ENCODE measurements around the gene ROR1.
"Not testable (repeated sequence)": the region's sequence is repeated elsewhere in the genome, so short reads cannot be mapped to it uniquely, and the experiment has no call there.

The ROR1 gene

DNA sequence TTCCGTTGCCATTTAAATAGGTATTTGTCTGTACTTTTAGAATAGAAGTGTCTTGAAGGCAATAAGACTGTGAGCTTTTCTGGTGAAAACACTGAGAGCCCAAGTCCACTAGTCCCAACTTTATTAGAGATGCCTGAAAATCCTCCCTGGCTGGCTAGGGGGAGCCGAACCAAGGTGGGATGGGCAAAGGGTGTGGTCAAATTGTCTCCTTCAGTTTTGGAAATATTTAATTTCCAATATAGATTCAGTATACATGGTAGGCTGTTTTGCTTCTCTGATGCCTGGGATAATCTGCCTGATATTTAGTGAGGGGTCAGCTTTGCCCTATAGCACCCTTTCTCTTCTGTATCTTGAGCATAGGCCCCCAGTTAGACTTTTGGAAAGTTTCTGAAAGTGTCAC is 3.5 kb downstream of the ROR1 start:
- DNase-seq (no peak), ATAC-seq (no peak)
- Mint-ChIP-seq H3K36me3 (ENCODE audit: low read depth) (no peaks in the 10 kb centered on the region), H3K9me3 (no peaks in the 10 kb centered on the region), H3K27me3 (peaks cover 49% of the 10 kb centered on the region), H3K27ac (no peak overlapping the region), H3K4me1 (peaks cover 11% of the 10 kb centered on the region), H3K4me3 (no peak overlapping the region)

DNA sequence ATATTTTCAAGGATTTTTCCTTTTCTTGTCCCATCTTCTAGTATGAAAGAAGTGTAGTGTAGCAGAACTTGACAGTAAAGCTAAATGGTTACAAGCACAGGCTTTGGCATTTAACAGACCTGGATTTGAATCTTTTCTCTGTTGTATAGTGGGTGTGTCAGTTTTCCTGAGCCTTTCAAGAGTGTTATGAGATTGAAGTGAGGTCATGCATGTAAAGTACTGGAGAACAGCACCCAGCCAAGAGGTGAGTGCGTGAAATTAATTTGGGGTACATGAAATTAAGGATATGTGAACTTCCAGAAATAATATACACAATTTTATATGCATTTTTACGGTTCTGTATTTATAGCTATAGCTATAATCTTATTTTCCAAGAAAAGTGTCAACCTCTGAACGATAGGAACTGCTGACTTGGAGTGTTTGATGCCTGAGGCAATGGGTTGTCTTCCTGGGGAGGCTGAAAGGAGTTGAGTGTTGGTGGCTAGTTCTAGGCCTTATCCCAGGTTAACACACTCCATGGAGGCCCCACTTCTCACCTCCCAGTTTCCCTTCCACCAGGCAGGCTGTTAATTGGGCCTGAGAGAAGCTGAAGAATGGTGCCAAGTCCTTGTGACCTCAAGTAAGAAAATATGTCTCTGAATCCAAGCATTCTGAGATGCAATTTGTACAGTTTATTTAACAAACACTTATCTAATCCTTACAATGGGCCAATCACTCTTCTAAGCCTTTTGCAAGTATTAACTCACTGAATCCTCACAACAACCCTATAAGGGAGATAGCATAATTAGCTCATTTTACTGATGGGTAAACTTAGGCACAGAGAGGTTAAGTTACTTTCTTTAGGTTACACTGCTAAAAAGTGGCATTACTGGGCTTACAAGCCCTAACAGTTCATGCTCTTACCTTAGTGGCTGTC is 4.4 kb downstream of the ROR1 start:
- Mint-ChIP-seq H3K36me3 (ENCODE audit: low read depth) (no peaks in the 10 kb centered on the region), H3K9me3 (no peaks in the 10 kb centered on the region), H3K4me3 (no peak overlapping the region), H3K27ac (no peak overlapping the region), H3K27me3 (peaks cover 39% of the 10 kb centered on the region), H3K4me1 (peaks cover 6% of the 10 kb centered on the region)
- DNase-seq (no peak), ATAC-seq (no peak)

DNA sequence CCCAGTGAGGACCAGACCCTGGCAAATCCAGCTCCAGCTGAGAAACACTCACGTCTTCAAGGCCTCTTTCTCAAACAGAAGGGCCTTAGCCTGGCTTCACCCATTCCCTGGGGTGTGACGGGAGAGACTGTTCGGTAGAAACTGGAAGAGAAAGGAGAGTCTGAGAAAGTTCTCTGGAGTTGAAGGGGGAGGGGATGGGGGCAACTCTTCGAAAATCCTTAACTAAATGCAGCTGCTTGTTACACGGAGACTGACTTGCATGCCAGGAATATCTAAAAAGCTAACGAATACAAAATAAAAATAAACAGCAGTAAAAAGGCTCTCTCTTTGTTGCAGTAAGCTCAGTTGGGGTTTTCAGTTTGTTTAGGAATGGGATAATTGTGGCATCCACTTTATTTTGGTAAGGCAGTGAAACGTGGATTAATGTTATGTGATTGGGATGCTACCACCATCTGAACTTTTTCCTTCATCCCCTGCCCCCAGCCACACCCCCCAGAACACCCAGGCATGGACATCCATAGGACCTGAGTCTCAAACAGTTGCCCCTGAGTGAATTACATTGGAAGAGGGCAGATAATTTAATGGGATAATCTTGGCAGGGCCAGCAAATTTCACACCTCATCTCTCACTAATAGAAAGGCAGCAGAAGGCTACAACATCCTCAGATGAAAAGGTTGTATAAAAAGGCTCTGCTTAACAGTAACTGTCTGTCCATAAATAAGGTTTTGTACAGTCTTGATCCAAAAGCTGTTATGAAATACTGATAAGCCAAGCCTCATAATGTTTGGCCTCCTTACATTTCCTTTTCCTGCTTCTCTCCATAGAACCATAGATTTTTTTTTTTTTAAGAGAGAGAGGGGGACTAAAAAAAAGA is 5.8 kb downstream of the ROR1 start:
- no peaks in the 10 kb centered on the region for H3K9me3 Mint-ChIP-seq
- H3K4me1 Mint-ChIP-seq: peaks cover 3% of the 10 kb centered on the region
- no peak for DNase-seq
- peaks cover 32% of the 10 kb centered on the region for H3K27me3 Mint-ChIP-seq
- no peak overlapping the region for H3K4me3 Mint-ChIP-seq
- no peak overlapping the region for H3K27ac Mint-ChIP-seq
- ATAC-seq: no peak
- no peaks in the 10 kb centered on the region for H3K36me3 Mint-ChIP-seq (ENCODE audit: low read depth)

DNA sequence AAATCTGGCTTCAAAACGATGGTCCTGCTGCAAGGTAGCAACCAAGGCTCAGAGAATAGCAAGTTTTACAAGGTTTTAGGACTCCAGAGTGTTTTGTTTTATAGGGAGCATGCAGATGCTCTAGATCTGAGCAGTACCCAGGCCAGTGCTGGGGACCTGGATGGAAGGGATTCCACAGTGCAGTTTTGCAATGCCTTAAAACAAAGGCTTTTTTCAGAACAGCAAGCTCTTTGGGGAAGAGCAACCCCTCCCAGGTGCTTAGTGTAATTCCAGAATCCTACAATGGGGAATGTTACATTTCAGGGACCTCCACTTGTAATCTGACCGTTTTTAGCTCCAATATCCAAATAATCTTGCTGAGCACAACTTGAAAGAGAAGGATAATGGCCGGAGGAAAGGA is 6.7 kb downstream of the ROR1 start:
- Mint-ChIP-seq H3K27me3 (peaks cover 23% of the 10 kb centered on the region), H3K4me3 (no peak overlapping the region), H3K36me3 (ENCODE audit: low read depth) (no peaks in the 10 kb centered on the region), H3K27ac (peak overlapping the region; percentile 15), H3K4me1 (no peaks in the 10 kb centered on the region), H3K9me3 (no peaks in the 10 kb centered on the region)
- DNase-seq (no peak), ATAC-seq (no peak)

DNA sequence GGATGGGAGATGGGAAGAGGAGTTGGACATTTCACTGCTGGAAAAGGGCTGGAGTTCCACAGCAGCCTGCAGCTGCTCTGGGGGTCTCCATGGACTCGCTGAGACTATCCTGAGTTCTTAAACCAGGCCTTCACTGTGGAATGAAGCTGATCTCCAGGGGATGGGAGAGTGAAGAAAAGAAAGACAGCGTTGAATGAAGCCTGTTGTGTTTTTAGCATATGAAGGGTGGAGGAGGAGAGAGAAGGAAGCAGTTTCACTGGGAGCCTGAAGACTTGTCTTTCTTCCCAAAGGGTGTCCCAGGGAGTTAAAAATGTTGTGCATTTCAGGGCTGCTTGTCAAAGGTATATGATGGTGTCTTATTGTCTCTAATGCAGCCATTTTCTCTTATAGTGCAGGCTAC is 9.2 kb downstream of the ROR1 start:
- Mint-ChIP-seq H3K4me3 (no peak overlapping the region), H3K4me1 (no peaks in the 10 kb centered on the region), H3K9me3 (no peaks in the 10 kb centered on the region), H3K27me3 (peaks cover 10% of the 10 kb centered on the region), H3K27ac (no peak overlapping the region), H3K36me3 (ENCODE audit: low read depth) (no peaks in the 10 kb centered on the region)
- ATAC-seq (no peak), DNase-seq (no peak)

DNA sequence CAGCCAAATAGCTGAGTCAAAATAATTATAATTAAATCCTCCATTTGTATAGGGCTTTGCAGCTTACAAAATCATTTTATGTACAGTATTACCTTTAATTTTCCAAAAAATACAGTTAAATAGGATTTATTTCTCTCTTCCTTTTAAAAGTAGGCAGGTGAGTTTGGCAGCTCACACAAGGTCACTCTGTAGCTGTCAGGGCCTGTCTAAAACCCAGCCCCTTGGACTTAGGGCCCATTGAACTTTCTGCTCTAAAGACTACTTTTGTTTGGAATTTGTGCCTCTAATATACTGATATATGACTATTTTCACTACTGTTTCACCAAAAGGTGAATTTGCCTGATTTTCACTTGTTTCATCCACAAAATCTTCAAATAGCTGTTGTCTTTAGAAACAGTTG is 10.3 kb downstream of the ROR1 start:
- Mint-ChIP-seq H3K27ac (no peak overlapping the region), H3K27me3 (peaks cover 8% of the 10 kb centered on the region)
- no peak for ATAC-seq

DNA sequence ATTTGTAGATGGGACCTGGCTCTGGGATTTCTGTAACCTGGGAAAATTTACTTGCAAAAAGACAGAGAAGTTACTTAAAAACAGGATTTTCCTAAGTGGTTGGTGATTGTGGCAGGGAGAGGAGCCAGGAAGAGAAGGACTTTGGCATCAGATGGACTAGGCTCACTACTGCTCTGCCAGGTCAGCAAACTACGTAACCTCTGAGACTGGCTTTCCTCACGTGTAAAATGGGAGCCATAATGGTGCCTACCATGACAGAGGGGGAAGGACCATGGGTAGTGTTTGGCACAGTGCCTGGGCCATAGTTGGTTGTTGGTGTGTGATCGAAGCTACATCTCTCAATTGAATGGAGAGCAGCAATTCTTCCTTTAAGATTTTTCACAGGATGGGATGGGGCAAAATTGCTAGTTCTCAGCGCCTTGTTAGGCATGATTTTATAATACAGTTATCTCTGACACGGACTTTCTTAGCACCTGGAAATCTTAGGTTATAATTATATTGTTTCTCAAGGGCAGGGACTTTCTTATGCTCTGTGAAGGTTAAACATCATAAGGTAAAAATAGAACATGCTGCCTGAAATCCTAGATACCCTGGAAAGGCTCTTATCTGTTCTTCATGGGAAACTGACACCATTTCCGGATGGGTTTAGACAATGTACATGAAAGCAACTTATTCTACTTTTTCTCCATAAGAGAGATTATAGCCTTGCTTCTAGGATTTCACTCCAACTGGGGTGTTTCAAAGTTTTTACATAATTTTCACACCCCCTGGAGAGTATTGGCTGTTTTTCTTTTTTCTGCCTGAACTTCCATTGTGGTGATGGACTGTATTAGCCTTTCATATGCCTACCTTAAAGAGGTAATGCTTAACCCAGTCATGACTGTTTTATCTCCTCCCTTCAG is 10.9 kb downstream of the ROR1 start:
- no peaks in the 10 kb centered on the region for H3K36me3 Mint-ChIP-seq (ENCODE audit: low read depth)
- H3K27ac Mint-ChIP-seq: no peak overlapping the region
- no peaks in the 10 kb centered on the region for H3K9me3 Mint-ChIP-seq
- ATAC-seq (no peak), DNase-seq (no peak)
- no peak overlapping the region for H3K4me3 Mint-ChIP-seq
- H3K27me3 Mint-ChIP-seq: peaks cover 5% of the 10 kb centered on the region
- no peaks in the 10 kb centered on the region for H3K4me1 Mint-ChIP-seq

More for the DNA sequence above, 10.3 kb downstream of the ROR1 start:
- Mint-ChIP-seq H3K9me3 (no peaks in the 10 kb centered on the region), H3K36me3 (ENCODE audit: low read depth) (no peaks in the 10 kb centered on the region), H3K4me3 (no peak overlapping the region), H3K4me1 (no peaks in the 10 kb centered on the region)
- no peak for DNase-seq

DNA sequence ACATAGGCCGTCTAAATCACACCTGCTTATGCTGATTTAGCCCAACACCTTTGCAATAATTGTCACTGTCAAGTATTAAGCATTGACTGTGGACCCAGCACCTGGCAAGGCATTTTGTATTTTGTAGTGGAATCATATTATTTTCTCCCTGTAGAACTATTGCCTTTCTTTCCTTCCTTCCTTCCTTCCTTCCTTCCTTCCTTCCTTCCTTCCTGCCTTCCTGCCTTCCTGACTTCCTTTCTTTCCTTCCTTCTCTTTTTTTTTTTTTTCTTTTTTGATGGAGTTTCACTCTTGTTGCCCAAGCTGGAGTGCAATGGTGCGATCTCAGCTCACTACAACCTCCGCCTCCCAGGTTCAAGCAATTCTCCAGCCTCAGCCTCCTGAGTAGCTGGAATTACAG is 13.5 kb downstream of the ROR1 start:
- not testable (repeated sequence) for H3K4me1 Mint-ChIP-seq; H3K36me3 Mint-ChIP-seq (ENCODE audit: low read depth); ATAC-seq; H3K27me3 Mint-ChIP-seq; DNase-seq; H3K9me3 Mint-ChIP-seq; H3K4me3 Mint-ChIP-seq; H3K27ac Mint-ChIP-seq

DNA sequence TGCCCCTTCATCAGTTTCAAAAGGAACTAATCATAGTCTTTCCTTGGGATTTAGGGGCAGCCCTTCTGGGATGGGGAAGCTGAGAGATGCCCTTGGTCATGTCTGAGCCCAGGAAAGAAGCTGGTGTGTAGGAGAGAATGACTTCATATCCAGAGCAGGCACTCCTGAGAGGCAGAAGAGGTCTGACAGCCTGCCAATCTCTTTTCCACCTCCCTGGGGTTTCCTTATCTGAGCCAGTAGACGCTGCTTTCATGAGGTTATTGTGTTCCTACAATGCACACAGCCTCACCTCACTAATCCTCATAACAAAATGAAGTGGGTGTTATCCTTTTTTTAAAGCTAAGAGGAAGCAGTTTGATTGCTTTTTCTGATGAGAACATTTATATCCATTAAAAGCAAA is 14.1 kb downstream of the ROR1 start:
- no peaks in the 10 kb centered on the region for H3K4me1 Mint-ChIP-seq
- DNase-seq: no peak
- no peak overlapping the region for H3K27ac Mint-ChIP-seq
- no peaks in the 10 kb centered on the region for H3K9me3 Mint-ChIP-seq
- H3K4me3 Mint-ChIP-seq: no peak overlapping the region
- H3K36me3 Mint-ChIP-seq (ENCODE audit: low read depth): no peaks in the 10 kb centered on the region
- peaks cover 3% of the 10 kb centered on the region for H3K27me3 Mint-ChIP-seq
- ATAC-seq: no peak

DNA sequence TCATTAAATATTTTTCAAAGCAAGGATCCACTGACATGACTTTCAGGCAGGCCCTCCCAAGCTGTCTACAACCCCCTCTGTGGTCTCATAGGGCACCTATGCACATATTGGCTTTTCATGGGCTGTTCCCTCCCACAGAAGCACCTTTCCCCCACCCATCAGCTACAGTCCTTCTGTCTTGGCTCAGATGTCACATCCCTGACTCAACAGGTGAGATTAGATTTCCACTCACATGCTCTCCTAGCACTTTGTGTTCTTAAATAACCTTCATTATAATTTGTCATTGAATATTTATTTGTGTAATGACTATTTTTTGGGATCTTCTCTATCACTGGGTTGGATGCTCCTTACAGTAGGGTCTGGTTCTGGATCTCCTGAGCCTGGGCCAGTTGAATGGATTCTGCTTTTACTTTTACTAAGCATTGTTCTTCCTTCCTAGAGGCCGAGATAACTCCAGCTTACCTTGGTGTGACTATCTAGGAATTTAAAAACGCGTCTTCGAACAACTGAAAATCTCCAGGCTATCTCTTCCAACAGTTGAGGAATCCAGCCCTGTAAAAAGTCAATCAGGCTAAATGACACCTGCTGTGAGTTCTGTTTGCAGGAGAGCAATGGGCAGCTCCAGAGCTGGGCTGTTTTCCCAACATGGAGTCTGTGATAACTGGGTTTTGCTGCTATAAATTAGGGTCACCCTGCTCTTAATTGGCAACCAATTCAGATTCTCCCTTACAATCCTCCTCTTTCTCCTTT is 16.2 kb downstream of the ROR1 start:
- ATAC-seq (no peak), DNase-seq (no peak)
- Mint-ChIP-seq H3K4me1 (no peaks in the 10 kb centered on the region), H3K27me3 (peaks cover 3% of the 10 kb centered on the region), H3K9me3 (no peaks in the 10 kb centered on the region), H3K4me3 (no peak overlapping the region), H3K36me3 (ENCODE audit: low read depth) (no peaks in the 10 kb centered on the region), H3K27ac (no peak overlapping the region)

DNA sequence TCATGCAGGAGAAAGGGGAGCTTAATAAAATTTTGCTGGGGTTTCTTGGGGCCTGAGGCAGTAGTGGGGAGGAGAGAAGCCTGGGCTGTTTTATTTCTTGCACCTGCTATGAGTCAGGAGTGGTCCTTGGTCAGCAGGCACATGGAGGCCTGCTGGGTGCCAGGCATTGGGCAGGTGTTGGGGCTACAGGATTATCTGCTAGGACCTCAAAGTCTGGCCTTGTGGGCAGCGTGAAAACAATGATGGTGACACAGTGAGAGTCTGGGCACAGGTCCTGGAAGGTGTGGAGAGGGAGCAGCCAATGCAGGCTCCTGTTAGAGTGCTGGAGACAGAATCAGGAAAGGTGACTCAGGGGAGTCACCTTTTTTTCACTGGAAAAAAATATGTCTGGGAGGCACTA is 17.2 kb downstream of the ROR1 start:
- H3K36me3 Mint-ChIP-seq (ENCODE audit: low read depth): no peaks in the 10 kb centered on the region
- no peak overlapping the region for H3K4me3 Mint-ChIP-seq
- H3K4me1 Mint-ChIP-seq: no peaks in the 10 kb centered on the region
- H3K27ac Mint-ChIP-seq: no peak overlapping the region
- H3K9me3 Mint-ChIP-seq: no peaks in the 10 kb centered on the region
- DNase-seq (no peak), ATAC-seq (no peak)
- H3K27me3 Mint-ChIP-seq: peaks cover 3% of the 10 kb centered on the region

DNA sequence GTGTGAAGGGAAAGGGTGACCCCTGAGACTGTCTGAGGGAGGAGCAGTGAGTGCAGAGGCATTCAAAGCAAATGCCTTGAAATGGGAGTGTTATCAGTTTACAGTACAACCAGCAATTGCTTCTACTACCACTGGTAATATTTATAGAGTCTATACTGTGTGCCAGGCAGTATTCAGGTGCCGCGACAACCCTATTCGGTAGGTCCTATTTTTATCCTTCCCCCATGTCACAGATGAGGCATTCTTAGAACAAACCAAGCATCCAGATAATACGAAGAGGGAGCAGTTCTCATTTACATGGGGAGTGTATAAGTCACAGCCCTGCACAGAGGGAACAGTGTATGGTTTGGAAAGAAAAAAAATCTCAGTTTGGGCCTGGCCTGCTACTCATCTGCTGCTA is 18.3 kb downstream of the ROR1 start:
- Mint-ChIP-seq H3K36me3 (ENCODE audit: low read depth) (no peaks in the 10 kb centered on the region), H3K27me3 (peaks cover 3% of the 10 kb centered on the region), H3K27ac (no peak overlapping the region), H3K4me3 (no peak overlapping the region), H3K4me1 (no peaks in the 10 kb centered on the region), H3K9me3 (no peaks in the 10 kb centered on the region)
- ATAC-seq (no peak), DNase-seq (no peak)

DNA sequence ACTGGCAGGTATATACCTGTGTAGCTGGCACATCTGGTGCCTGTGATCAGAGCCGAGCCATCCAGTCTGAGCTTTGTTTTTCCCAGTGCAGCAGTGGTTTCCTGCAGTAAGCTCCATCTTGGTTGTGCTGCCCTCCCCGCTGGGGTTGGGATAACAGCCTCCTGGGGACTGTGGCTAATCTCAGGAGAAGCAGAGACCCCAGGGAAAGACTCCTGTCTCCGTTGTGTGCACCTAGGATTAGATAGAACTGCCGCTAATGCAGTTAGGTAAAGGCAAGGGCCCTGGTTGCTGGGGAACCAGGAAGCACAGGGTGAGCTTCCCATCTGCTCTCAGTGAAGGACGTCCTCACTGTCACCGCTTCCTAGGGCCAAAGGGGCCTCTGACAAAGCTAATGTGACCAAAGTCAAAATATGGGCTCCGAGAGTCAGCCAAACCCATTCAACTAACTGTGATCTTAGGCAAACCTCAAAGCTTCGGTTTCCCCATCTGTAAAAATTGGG is 20.0 kb downstream of the ROR1 start:
- H3K36me3 Mint-ChIP-seq (ENCODE audit: low read depth): no peaks in the 10 kb centered on the region
- no peak overlapping the region for H3K27ac Mint-ChIP-seq
- no peak overlapping the region for H3K4me3 Mint-ChIP-seq
- H3K9me3 Mint-ChIP-seq: no peaks in the 10 kb centered on the region
- ATAC-seq: no peak
- H3K27me3 Mint-ChIP-seq: peaks cover 3% of the 10 kb centered on the region
- no peaks in the 10 kb centered on the region for H3K4me1 Mint-ChIP-seq
- no peak for DNase-seq

DNA sequence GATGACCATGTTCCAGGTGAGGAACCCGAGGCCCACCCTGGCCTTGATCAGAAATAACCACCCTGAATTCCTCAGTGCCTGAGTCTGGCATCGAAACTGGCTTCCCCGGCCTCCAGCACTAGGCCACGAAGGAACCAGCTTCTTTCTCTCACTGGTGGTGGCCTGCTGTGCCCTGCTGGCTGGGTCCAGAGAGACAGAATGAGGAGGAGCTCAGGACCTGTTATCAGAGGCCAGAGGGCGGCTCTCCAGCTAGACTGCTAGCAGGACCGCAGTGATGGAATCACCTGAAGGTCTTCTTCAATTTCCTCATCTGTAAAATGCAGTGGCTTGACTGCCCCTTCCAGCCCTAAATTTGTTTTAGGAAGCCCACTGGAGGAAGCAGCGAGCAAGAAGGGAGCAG is 20.5 kb downstream of the ROR1 start:
- H3K9me3 Mint-ChIP-seq: no peaks in the 10 kb centered on the region
- ATAC-seq: no peak
- no peak overlapping the region for H3K27ac Mint-ChIP-seq
- no peak for DNase-seq
- peaks cover 3% of the 10 kb centered on the region for H3K27me3 Mint-ChIP-seq
- H3K4me3 Mint-ChIP-seq: no peak overlapping the region
- H3K36me3 Mint-ChIP-seq (ENCODE audit: low read depth): no peaks in the 10 kb centered on the region
- H3K4me1 Mint-ChIP-seq: no peaks in the 10 kb centered on the region
